AG04450 (cell line): ENCODE results near the gene TSPAN31. TPM values are rescaled to one million over a fixed set of nuclear protein-coding genes. Genes with fewer than 3 reads are reported as not detected.

Source experiments
- CTCF ChIA-PET: fragments of 300-600, 350-600 bp; formaldehyde crosslinking; extraction: SDS; loops from one replicate; lab custom pipeline; 2022; ENCODE audit warnings: antibody characterized with exemption, inconsistent platforms; lab: Charles Lee
- POLR2A ChIA-PET: fragments of 350-600 bp; formaldehyde crosslinking; extraction: SDS; loops from one replicate; lab custom pipeline; 2021; ENCODE audit warnings: antibody characterized with exemption, inconsistent platforms; lab: Yijun Ruan, JAX
- DNase-seq: peaks from one replicate; pipeline ENCODE4 v3.0.0-alpha.2; 2011; ENCODE audit warnings: low read depth, low spot score
- H3K27ac ChIP-seq: one replicate; pipeline ENCODE4 v1.5.1; 2012; ENCODE audit warnings: low read depth, low read length, control low read depth
- H3K27me3 ChIP-seq: one replicate; pipeline ENCODE4 v1.6.0; 2012; ENCODE audit warnings: low read length; ENCODE audit not compliant: control insufficient read depth, insufficient read depth
- H3K4me3 ChIP-seq: 2 replicates; pipeline ENCODE4 v1.5.1; 2011; ENCODE audit warnings: mild to moderate bottlenecking, low read depth, low read length, control low read depth
- H3K9me3 ChIP-seq: 2 replicates; pipeline ENCODE4 v1.5.1; 2012; ENCODE audit warnings: low read length; ENCODE audit not compliant: control insufficient read depth, insufficient read depth
- polyA plus RNA-seq: library from polyadenylated mRNA; depleted of rRNA; stranded (reverse); fragments of >200 nt; gene quantifications from 2 replicates; pipeline ENCODE4 v1.2.3, GENCODE V29; 2011; rRNA removed
- TF ChIP-seq, protein P1 (sequence below): IDR thresholded peaks from 2 replicates; pipeline ENCODE4 v1.5.1; 2011; ENCODE audit warnings: low read depth, low read length, control low read depth, inconsistent platforms

The TSPAN31 gene
- polyA plus RNA-seq, 1 experiment: 45.9 TPM

GRCh38 chr12:57783861-57784260 lies 39.0 kb downstream of the TSPAN31 start:
- Histone ChIP-seq H3K27me3 (no peaks in the 10 kb centered on the region), H3K27ac (no peak overlapping the region), H3K9me3 (no peaks in the 10 kb centered on the region; the same call in 1 of the 2 replicates), H3K4me3 (no peak overlapping the region)
- TF ChIP-seq, protein P1, sequence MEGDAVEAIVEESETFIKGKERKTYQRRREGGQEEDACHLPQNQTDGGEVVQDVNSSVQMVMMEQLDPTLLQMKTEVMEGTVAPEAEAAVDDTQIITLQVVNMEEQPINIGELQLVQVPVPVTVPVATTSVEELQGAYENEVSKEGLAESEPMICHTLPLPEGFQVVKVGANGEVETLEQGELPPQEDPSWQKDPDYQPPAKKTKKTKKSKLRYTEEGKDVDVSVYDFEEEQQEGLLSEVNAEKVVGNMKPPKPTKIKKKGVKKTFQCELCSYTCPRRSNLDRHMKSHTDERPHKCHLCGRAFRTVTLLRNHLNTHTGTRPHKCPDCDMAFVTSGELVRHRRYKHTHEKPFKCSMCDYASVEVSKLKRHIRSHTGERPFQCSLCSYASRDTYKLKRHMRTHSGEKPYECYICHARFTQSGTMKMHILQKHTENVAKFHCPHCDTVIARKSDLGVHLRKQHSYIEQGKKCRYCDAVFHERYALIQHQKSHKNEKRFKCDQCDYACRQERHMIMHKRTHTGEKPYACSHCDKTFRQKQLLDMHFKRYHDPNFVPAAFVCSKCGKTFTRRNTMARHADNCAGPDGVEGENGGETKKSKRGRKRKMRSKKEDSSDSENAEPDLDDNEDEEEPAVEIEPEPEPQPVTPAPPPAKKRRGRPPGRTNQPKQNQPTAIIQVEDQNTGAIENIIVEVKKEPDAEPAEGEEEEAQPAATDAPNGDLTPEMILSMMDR: no peak
- no peak for DNase-seq
- CTCF ChIA-PET: interaction anchor here (1.3 to 2.4 kb wide), 4 partner anchors 9 to 27 kb away, joined by 6 to 20 read pairs (median 10); partner anchors contain the start of gene CYP27B1
- POLR2A ChIA-PET: no interaction called here

DNA sequence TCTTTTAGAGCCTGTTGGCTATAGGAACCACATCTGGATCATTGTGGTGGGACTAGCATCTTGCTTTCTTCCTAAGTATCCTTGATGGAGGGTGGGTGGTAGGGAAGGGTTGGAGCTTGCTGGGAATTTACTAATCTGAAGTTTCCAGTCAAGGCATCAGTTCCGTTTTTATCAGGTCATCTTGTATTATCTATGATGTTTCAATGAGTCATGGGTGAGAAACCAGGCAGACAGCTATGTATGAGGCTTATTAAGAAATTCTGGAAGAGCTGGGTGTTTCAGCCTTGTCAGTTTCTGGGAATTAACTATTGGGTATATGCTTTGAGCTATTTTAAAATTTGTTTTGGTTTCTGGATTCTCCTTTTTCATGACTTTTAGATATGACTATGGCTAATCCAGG lies 49.1 kb downstream of the TSPAN31 start:
- no peak for DNase-seq
- ChIA-PET POLR2A (interaction anchor here (0.6 to 1.0 kb wide), 2 partner anchors 36 to 52 kb away, joined by 3 to 12 read pairs; partner anchors contain the start of gene CTDSP2), CTCF (interaction anchor here (1.2 to 3.0 kb wide), 4 partner anchors 9 to 111 kb away, joined by 4 to 24 read pairs (median 15); partner anchors contain the start of gene TSFM)
- no peak overlapping the region for H3K4me3 ChIP-seq
- H3K27ac ChIP-seq: no peak overlapping the region
- no peaks in the 10 kb centered on the region for H3K27me3 ChIP-seq
- TF ChIP-seq, protein P1: no peak
- no peaks in the 10 kb centered on the region for H3K9me3 ChIP-seq

GRCh38 chr12:57795354-57795753 lies 50.5 kb downstream of the TSPAN31 start:
- H3K27me3 ChIP-seq: no peaks in the 10 kb centered on the region
- H3K9me3 ChIP-seq: no peaks in the 10 kb centered on the region
- no peak overlapping the region for H3K27ac ChIP-seq
- no peak for DNase-seq
- TF ChIP-seq, protein P1: no peak
- CTCF ChIA-PET: interaction anchor here (0.6 kb wide), 1 partner anchor 10 kb away, joined by 6 read pairs; no protein-coding TSS in a partner anchor
- no peak overlapping the region for H3K4me3 ChIP-seq
- POLR2A ChIA-PET: no interaction called here

DNA sequence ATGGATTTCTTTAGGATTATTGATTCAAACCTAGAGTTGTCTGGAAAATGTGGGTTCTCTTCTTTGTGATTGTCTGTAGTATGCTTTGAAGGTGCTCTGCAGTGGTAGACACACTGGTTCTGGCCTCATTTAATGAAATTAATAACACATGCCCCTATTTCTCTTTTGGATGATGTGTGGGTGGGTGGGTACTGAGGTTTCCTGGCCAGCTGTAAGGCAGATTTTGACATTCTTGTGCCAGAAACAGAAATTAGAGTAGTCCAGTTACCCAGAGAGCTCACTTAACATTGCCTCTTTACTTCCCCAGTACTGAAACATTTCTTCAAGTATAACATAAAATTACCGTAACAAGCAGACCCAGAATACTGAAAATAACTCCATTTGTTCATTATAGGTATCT lies 52.2 kb downstream of the TSPAN31 start:
- ChIA-PET POLR2A (no interaction called here), CTCF (interaction anchor here (0.9 to 1.9 kb wide), 3 partner anchors 14 to 40 kb away, joined by 3 to 6 read pairs (median 6); partner anchors contain the start of gene TSFM)
- Histone ChIP-seq H3K4me3 (no peak overlapping the region), H3K27me3 (no peaks in the 10 kb centered on the region), H3K27ac (no peak overlapping the region), H3K9me3 (no peaks in the 10 kb centered on the region)
- DNase-seq: no peak
- TF ChIP-seq, protein P1: no peak

- ChIA-PET POLR2A (no interaction called here), CTCF (interaction anchor here (1.9 kb wide), 1 partner anchor 41 kb away, joined by 6 read pairs; no protein-coding TSS in a partner anchor)
- Histone ChIP-seq H3K4me3 (no peak overlapping the region), H3K27ac (no peak overlapping the region), H3K27me3 (no peaks in the 10 kb centered on the region), H3K9me3 (no peaks in the 10 kb centered on the region)
- no peak for DNase-seq
- TF ChIP-seq, protein P1: no peak
Measured at GRCh38 chr12:57797933-57798332, 53.1 kb downstream of the TSPAN31 start.

Other genes with a start within 250 kb of the TSPAN31 start
- gene DDIT3, start 224.5 kb upstream of the TSPAN31 start, polyA plus RNA-seq: 64.9 and 69.0 TPM in 2 replicates
- 3.3 and 4.9 TPM in 2 replicates for gene MBD6, start 222.2 kb upstream of the TSPAN31 start, polyA plus RNA-seq
- 146 and 160 TPM in 2 replicates for gene DCTN2, start 197.8 kb upstream of the TSPAN31 start, polyA plus RNA-seq
- gene KIF5A, start 195.0 kb upstream of the TSPAN31 start, polyA plus RNA-seq: 0.38 and 0.45 TPM in 2 replicates
- 29.7 and 33.1 TPM in 2 replicates for gene PIP4K2C, start 153.8 kb upstream of the TSPAN31 start, polyA plus RNA-seq
- 24.8 and 32.0 TPM in 2 replicates for gene DTX3, start 140.2 kb upstream of the TSPAN31 start, polyA plus RNA-seq
- 23.4 and 26.0 TPM in 2 replicates for gene ARHGEF25, start 133.6 kb upstream of the TSPAN31 start, polyA plus RNA-seq
- gene B4GALNT1, start 111.8 kb upstream of the TSPAN31 start, polyA plus RNA-seq: 1.8 and 2.5 TPM in 2 replicates
- 309 and 310 TPM in 2 replicates for gene OS9, start 50.9 kb upstream of the TSPAN31 start, polyA plus RNA-seq
- 0.02 and 0.06 TPM in 2 replicates for gene AGAP2, start 6.3 kb upstream of the TSPAN31 start, polyA plus RNA-seq
- 251 and 288 TPM in 2 replicates for gene CDK4, start 7.3 kb downstream of the TSPAN31 start, polyA plus RNA-seq
- 3.6 and 3.7 TPM in 2 replicates for gene MARCHF9, start 10.1 kb downstream of the TSPAN31 start, polyA plus RNA-seq
- gene CYP27B1, start 22.0 kb downstream of the TSPAN31 start, polyA plus RNA-seq: 0.22 and 0.29 TPM in 2 replicates
- gene METTL1, start 27.1 kb downstream of the TSPAN31 start, polyA plus RNA-seq: 20.1 and 23.5 TPM in 2 replicates
- gene EEF1AKMT3, start 27.6 kb downstream of the TSPAN31 start, polyA plus RNA-seq: 6.8 and 7.6 TPM in 2 replicates
- 22.3 and 22.8 TPM in 2 replicates for gene TSFM, start 37.7 kb downstream of the TSPAN31 start, polyA plus RNA-seq
- gene AVIL, start 73.7 kb downstream of the TSPAN31 start, polyA plus RNA-seq: 3.5 and 4.7 TPM in 2 replicates
- gene CTDSP2, start 101.7 kb downstream of the TSPAN31 start, polyA plus RNA-seq: 292 and 305 TPM in 2 replicates
- gene ATP23, start 196.5 kb downstream of the TSPAN31 start, polyA plus RNA-seq: 8.8 and 13.1 TPM in 2 replicates